GF-D8 (cell line): ENCODE data around the gene PCNP.
A peak's percentile ranks its signal among the peaks of the same experiment; 100 is the strongest.
"Not testable (repeated sequence)": the region's sequence is repeated elsewhere in the genome, so short reads cannot be mapped to it uniquely, and the experiment has no call there.

ENCODE experiments used
- DNase-seq: peaks from one replicate; lab custom pipeline; 2025; lab: John Stamatoyannopoulos, UW

The PCNP gene, protein sequence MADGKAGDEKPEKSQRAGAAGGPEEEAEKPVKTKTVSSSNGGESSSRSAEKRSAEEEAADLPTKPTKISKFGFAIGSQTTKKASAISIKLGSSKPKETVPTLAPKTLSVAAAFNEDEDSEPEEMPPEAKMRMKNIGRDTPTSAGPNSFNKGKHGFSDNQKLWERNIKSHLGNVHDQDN

DNA sequence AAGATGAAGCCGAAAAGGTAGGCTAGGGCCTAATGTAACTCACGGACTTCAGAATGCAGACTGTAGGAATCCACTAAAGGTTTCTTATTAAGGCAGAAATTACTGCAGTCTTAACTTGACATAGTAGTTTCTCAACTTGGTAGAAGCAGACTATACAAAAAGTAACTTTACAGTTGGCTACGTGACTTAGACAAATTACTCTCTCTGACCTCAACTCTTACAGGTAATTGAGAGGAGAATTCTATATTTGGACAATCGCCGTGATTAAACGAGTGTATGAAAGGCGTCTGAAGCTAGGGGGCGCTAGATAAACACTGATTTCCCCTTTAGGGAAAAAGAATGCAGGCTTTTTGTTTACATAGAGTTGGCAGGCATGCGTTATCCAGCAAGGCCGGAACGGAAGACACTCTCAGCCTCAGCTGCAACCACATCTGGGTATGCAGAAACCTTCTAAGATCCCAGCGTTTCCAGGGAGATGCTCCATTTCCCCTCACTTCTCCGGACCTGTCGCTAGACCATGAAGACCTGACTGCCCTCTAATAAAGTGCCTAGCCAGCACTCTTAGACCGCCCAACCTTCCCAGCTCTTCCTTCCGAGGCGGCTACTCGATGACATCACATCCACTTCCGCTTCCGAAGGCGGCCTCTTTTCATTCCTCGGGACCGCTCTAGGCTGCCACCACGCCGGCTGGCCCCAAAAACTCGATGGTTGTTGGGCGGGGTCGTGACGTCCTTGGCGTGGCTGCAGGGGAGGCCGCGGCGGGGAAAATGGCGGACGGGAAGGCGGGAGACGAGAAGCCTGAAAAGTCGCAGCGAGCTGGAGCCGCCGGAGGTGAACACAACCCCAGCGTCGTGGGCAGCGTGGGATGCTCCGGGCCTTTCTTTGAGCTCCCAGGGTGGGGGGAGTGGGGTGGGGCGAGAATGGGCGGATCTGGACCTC lies at the start of gene PCNP:
PCNP (plus strand) TSS at position 732 of the 939 bp plus-strand sequence; CDS start at position 768, 36 bp downstream.
- DNase-seq = peak; percentile 94

DNA sequence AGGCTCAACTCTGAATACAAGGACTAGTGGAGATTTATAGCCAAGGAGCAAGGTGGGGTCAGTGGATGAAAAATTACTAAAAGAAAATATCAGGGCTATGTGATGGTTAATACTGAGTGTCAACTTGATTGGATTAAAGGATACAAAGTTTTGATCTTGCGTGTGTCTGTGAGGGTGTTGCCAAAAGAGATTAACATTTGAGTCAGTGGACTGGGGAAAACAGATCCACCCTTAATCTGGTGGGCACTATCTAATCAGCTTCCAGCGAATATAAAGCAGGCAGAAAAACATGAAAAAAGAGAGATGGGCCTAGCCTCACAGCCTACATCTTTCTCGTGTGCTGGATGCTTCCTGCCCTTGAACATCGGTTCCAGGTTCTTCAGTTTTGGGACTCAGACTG lies 46.5 kb upstream of the PCNP start:
- no peak for DNase-seq

DNA sequence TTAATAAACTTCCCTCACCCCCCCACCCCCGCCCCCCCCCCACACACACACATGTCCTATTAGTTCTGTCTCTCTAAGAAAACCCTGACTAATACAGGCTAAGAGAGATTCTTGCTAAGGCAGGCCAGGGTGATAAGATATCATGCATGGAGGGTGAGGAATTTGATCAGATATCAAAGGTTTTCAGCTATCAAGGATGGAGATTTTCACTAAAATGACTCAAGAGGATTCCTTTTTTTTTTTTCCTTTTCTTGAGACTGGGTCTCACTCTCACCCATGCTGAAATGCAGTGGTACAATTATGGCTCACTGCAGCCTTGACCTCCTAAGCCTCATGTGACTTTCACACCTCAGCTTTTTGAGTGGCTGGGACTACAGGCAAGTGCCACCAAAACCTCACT lies 46.1 kb upstream of the PCNP start:
- DNase-seq = no peak

DNA sequence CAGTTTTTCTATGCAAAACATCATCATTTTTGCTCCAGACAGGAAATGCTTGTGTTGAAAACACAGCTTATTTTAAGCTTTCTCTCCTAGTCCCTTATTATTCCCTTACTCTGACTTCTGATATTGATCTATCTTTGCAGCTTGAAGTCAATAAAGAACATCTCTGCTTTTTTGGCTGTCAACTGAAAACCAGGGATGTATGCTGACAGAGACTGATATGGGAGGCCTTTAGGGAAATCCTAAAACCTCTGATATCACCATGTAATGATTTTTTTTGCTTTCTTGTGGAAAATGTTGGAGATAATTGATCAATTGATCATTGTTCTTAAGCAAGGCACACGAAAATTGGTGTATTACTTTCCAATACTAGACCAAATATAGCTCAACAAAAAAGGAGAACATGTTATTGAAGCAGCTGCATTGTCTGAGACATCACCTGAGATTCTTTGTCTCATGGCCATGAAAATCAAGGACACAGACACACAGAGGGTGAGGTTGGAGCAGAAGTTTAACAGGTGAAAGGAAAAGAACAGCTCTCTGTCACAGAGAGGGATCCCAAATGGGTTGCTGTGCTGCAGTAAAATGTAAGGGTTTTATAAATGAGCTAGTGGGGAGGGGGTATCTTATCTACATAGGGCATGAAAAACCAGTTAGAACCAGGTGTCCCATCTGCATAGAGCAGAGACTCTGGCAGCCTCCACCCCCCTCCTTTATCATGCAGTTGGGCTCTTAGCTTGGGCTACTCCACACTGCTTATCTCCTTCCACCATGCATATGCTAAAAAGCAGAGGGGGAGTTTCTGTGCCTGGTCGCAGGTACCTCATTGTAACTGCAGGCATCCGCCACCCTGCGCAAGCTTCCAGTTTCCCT lies 43.9 kb upstream of the PCNP start:
- DNase-seq = no peak

DNA sequence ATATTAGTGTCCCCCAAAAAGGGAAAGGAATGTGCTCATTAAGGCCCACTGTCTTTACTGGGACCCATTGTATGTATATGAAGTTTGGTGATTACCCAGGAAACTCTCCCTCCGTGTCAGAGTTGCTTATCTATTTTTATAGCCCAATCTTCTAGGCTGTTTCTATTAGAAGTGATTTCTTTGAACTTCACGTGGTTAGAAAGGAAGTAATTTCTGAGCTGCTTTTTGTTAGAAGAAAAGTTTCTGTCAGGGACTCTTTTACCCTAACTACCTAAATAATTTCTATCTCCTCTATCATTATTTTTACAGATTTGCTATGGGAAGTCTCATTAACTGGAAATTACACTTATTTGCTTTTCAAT lies 43.3 kb upstream of the PCNP start:
- no peak for DNase-seq

DNA sequence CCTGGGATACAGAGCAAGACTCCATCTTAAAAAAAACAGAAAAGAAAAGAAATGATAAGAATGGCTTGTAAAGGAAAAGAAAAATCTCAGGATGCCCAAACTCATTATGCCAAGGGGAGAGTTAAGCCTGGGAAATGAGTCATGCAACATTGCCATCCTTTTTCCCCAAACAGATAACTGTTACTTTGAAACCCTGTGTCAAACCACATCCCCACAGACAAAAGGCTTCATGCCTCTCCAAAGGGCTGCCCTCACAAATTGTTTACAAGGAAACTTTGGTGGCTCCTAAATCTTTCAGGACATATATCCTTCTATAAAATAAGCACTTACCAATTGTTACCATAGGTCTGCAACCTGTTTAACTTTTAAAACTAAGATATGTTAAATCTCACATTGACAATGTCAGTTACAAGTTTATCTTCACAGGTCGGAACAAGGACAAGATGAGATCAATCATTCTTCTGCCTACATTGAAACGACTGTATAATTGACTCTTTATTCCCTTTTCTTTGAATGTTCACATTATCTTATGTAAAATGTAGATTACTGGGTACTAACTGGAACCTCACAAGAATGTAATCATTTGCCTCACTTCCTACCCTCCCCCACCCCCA lies 42.4 kb upstream of the PCNP start:
- DNase-seq = no peak

DNA sequence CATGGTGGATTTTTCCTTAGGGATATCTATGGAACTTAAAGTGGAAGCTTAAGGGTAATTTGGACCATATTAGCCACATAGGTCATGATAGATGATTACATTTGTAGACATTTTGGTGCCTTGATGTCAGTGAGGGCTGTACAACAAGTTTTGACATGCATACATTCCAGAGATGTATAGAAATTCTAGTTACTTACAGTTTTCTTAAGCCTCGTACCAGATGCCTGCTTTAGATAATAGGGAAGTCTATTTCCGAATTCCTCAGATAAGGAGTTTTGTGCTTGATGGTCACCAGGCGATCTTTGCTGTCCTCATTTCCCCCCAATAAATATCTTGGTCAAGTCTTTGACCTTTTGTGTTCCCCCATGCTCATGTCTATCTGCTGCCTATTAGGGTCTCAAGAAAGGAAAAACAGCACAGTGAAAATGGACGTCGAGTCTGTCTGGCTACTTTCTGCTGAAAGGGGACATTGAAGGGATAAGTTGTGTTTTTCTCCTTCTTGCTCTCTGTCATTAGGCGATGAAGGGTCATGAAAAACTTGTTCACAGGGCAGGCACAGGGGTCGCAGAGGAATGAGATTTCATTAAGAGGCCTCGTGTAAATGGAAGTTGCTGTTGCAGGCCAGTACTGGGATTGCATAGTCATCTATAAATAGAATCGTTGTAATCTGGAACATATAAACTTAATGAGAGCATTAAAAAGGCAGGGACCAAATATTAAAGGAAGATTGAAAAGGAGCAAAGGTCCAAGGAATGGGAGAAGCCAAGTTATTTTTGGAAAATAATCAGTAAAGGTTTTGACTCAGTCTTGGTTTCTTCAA lies 41.0 kb upstream of the PCNP start:
- DNase-seq = no peak

DNA sequence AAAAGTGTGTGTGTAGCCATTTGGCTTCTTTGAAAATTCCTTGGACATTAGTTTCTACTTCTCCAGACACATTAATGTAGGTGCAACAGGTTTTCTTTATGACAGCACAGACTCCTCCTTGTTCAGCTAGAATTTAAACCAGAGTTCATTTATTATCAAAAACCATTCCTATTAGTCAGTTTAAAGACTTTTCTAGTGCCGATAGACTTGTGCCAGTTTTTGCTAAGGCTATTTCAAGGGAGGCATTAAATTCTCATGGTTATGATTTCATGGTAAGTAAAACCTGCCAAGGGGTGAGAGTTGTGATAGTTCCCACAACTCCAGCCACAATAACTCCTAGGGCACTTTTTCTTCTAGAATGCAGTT lies 40.4 kb upstream of the PCNP start:
- no peak for DNase-seq

DNA sequence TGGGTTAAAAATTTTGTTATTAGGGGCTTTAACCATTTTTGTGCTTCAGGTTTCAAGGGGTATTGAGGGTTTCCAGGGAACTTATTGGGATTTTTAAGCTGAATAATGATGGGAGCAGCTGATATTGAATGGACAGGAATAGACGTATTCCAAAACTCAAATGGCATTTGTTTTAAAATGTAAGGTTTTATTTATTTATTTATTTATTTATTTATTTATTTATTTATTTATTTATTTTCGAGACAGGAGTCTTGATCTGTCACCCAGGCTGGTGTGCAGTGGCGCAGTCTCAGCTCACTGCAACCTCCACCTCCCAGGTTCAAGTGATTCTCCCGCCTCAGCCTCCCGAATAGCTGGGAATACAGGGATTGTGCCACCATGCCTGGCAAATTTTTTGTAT lies 38.8 kb upstream of the PCNP start:
- no peak for DNase-seq

DNA sequence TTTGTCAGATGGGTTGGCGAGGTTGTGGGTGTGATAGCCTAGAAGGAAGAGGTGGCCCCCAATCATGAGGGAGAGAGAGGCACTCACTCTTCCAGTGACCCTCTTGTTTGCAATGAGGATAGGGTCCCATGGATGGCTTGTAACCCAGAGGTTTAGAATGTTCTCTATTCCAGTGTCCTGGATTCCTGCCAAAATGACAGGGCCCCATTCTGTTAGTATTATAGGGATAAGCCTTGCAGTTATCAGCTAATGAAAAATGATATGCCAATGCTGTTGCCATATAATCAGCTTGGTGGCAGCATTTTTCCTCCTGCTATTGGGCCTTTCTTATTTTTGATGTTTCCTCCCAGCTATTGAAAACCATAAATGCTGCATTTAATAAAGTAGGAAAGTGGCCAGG lies 37.7 kb upstream of the PCNP start:
- DNase-seq = no peak

DNA sequence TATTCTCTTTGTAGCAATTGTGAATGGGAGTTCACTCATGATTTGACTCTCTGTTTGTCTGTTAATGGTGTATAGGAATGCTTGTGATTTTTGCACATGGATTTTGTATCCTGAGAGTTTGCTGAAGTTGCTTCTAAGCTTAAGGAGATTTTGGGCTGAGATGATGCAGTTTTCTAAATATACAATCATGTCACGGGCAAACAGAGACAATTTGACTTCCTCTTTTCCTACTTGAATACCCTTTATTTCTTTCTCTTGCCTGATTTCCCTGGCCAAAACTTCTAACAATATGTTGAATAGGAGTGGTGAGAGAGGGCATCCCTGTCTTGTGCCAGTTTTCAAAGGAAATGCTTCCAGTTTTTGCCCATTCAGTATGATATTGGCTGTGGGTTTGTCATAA lies 37.0 kb upstream of the PCNP start:
- not testable (repeated sequence) for DNase-seq

DNA sequence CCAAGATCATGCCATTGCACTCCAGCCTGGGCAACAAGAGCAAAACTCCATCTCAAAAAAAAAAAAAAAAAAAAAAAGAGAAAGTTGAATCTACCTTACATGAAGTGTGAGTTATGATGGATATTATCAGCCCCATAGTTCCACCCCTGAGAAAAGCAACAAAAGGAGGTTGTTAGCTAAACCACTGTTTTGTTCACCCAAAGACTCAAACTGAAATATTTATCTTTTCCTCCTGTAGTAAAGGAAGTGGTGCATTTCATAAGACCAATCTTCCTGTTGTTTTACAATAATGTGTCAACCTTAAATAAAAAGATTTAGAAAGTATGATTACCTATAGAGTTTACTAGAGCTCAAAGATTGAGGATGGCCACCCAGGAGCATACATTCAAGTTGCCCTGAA lies 31.0 kb upstream of the PCNP start:
- DNase-seq = no peak

DNA sequence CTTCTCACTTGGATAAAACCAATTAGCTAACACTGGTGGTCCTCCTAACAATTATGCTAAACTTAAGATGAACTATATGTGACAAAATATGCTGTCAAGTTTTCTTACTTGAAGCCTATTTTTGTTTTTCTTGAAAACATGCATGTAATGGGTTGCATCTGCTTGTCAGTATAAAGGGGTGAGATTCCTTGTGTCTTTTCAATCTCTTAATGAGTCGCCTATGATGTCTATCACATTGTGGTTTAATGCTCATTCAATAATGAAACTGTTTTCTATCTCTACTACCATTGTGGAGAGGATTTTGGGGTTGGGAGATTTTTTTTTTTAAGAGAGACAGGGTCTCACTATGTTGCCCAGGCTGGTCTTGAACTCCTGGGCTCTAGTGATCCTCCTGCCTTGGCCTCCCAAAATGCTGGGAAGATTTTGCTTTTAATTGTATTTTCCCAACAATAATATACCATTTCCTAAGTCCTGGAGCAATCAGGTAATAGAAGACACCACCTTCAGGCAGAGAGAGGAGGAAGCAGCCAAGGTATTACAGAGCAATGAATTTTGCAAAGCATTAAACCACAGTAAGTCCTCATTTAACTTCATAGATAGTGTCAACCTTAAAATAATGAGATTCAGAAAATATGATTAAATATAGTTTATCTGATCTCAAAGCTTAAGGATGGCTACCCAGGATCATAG lies 29.7 kb upstream of the PCNP start:
- no peak for DNase-seq

DNA sequence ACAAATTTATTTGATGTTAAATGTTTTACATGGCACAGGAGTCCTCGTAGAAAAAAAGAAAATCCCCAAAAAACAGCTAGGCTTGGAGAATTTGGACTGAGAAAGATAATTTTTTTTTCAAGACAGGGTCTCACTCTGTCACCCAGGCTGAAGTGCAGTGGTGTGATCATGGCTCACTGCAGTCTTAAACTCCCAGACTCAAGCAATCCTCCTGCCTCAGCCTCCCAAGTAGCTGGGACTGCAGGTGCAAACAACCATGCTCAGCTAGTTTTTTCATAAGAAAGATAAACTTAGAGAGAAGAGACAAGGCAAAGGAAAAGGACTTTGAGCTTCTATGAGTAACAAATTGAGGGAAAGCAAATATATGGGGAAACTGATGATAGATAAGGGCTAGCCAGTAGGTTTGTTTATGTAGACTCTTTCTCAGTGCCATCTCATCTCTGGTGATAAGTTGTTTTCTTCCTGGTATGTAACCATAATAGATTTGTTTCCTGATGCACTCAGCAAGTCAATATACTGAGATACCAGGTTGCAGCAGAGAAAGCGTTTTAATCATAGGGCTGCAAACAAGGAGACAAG lies 25.4 kb upstream of the PCNP start:
- DNase-seq = no peak

DNA sequence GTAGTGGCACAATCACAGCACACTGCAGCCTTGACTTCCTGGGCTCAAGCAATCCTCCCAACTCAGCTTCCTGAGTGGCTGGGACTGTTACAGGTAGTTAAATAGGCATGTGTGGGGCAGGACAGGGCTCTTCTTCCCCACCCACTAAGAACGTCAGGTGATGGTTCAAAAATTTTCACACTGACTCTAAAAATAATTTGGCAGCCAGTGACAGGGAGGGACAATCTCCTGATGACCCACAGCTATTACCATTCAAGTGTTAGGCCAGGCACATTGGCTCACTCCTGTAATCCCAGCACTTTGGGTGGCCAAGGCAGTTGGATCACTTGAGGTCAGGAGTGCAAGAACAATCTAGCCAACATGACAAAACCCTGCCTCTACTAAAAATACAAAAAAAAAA lies 24.5 kb upstream of the PCNP start:
- DNase-seq = no peak

DNA sequence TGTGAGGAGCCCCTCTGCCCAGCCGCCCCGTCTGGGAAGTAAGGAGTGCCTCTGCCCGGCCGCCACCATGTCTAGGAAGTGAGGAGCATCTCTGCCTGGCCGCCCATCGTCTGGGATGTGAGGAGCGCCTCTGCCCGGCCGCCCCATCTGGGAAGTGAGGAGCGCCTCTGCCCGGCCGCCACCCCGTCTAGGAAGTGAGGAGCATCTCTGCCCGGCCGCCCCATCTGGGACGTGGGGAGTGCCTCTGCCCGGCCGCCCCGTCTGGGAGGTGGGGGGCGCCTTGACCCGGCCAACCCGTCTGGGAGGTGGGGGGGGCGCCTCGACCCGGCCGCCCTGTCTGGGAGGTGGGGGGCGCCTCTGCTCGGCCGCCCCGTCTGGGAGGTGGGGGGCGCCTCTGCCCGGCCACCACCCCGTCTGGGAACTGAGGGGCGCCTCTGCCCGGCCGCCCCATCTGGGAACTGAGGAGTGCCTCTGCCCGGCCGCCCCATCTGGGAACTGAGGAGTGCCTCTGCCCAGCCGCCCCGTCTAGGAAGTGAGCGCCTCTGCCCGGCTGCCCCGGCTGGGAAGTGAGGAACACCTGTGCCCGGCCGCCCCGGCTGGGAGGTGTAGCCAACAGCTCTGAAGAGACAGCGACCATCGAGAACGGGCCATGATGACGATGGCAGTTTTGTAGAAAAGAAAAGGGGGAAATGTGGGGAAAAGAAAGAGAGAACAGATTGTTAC lies 22.5 kb upstream of the PCNP start:
- DNase-seq = not testable (repeated sequence)

DNA sequence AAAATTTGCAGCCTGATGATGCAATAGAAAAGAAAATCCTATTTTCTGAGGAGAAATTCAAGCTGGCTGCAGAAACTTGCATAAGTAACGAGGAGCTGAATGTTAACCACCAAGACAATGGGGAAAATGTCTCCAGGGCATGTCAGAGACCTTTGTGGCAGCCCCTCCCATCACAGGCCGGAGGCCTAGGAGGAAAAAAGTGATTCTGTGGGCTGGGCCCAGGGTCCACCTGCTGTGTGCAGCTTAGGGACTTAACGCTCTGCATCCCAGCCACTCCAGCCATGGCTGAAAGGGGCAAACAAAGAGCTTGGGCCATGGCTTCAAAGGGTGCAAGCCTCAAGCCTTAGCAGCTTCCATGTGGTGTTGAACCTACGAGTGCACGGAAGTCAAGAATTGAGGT lies 20.6 kb upstream of the PCNP start:
- not testable (repeated sequence) for DNase-seq

DNA sequence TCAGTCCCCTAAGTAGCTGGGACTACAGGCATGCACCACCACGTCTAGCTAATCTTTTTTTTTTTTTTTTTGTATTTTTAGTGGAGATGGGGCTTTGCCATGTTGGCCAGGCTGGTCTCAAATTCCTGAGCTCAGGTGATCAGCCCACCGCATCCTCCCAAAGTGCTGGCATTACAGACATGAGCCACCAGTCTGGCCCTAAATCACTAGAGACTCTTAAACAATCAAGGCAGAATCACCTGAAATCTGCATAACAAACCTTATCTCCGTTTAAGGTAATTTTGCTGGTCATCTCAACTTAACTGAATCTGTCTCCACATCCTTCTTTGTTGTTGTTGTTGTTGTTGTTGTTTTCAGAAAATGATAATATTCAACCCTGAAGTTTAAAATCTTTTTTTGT lies 17.9 kb upstream of the PCNP start:
- DNase-seq = no peak

DNA sequence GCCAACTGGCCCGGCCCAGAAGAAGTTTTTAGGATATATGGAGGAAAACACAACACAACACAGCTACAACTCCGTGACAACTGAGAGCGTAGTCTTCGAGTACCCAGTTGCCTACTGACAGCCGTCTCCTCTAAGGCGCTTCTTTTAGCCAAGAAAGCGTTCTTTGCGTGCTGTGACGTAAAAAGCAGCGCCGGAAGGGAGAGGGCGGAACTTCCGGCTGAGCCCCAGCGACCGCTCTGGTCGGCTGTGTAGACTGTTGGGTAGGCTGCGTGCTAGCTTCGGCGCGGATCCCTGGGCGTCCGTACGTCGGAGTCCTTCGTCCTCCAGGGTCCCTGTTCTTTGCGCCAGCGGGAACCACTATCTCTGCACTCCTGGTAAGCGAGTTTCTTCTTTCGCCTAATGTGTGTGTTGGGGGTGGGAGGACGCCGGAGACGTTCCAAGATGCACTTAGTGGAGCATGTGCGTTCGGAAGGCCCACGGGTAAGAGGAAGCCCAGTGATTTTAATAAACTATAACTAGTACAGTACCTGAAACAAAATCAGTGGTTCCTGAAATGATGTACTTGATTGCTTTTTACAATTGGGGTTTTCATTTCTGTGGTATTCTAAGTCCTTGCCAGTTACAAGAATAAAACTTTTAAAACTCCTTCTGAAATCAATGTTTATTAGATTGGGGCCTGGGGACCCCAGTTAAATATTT lies 12.2 kb upstream of the PCNP start, which contains the start of gene TRMT10C:
TRMT10C (plus strand) TSS at position 239 of the 699 bp plus-strand sequence. CDS start 2,914 bp downstream, outside the sequence.
- DNase-seq = peak; percentile 81
